ENCODE data around the gene PGK1. TPM values are rescaled to one million over a fixed set of nuclear protein-coding genes. Genes with fewer than 3 reads are reported as not detected.
"Not testable (repeated sequence)": the region's sequence is repeated elsewhere in the genome, so short reads cannot be mapped to it uniquely, and the experiment has no call there.

PGK1 gene
- polyA plus RNA-seq, 1 experiment, result 442 TPM

DNA sequence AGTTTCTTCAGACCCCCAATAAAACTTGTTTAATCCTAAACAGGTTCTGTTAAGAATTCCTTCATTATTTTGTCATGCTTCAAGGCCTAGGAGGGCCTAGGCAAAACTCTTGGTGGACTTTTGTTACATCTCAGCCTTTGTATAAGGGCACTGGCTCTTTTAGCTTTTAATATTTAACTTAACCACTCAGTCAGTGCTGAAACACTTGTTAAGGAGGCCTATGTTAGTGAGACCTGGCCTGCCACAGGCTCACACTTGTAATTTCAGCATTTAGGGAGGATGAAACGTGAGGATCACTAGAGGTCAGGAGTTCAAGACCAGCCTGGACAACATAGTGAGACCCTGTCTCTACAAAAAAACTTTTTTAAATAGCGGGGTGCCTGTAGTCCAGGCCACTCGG is 32.7 kb upstream of the PGK1 start:
- TF ChIP-seq, protein P1, sequence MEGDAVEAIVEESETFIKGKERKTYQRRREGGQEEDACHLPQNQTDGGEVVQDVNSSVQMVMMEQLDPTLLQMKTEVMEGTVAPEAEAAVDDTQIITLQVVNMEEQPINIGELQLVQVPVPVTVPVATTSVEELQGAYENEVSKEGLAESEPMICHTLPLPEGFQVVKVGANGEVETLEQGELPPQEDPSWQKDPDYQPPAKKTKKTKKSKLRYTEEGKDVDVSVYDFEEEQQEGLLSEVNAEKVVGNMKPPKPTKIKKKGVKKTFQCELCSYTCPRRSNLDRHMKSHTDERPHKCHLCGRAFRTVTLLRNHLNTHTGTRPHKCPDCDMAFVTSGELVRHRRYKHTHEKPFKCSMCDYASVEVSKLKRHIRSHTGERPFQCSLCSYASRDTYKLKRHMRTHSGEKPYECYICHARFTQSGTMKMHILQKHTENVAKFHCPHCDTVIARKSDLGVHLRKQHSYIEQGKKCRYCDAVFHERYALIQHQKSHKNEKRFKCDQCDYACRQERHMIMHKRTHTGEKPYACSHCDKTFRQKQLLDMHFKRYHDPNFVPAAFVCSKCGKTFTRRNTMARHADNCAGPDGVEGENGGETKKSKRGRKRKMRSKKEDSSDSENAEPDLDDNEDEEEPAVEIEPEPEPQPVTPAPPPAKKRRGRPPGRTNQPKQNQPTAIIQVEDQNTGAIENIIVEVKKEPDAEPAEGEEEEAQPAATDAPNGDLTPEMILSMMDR (IDR thresholded peaks at IDR 0.05; ENCODE audit: low read depth, low read length), result no peak
- no peak for DNase-seq (ENCODE audit: low read depth, low spot score)
- ChIA-PET CTCF (no interaction called here), POLR2A (no interaction called here)
- H3K4me3 ChIP-seq (ENCODE audit: low read depth, low read length), result no peak overlapping the region
- H3K27ac ChIP-seq (ENCODE audit: low read depth, low read length), result no peak overlapping the region
- no peaks in the 10 kb centered on the region; the same call in 1 of the 2 replicates for H3K9me3 ChIP-seq (ENCODE audit: control insufficient read depth, insufficient read depth, low read length)
- H3K27me3 ChIP-seq (ENCODE audit: control insufficient read depth, insufficient read depth, low read length), result no peaks in the 10 kb centered on the region

DNA sequence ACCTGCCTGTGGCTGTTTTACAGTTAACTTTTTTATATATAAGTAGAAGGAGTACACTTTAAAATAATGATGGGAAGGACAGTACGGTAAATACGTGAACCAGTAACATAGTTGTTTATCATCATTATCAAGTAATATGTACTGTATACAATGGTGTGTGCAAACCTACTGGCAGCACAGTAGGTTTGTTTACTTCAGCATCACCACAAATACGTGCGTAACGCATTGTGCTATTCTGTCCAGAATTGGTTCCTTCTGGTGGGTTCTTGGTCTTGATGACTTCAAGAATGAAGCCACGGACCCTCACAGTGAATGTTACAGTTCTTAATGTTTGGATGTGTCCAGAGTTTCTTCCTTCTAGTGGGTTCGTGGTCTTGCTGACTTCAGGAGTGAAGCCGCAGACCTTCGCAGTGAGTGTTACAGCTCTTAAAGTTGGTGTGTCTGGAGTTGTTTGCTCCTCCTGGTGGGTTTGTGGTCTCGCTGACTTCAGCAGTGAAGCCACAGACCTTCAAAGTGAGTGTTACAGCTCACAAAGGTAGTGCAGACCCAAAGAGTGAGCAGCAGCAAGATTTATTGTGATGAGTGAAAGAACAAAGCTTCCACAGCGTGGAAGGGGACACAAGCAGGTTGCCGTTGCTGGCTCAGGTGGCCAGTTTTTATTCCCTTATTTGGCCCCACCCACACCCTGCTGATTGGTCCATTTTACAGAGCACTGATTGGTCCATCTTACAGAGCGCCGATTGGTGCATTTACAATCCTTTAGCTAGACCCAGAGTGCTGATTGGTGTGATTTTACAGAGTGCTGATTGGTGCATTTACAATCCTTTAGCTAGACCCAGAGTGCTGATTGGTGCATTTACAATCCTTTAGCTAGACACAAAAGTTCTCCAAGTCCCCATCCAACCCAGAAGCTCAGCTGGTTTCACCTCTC is 30.6 kb upstream of the PGK1 start:
- H3K27me3 ChIP-seq (ENCODE audit: control insufficient read depth, insufficient read depth, low read length); H3K9me3 ChIP-seq (ENCODE audit: control insufficient read depth, insufficient read depth, low read length); H3K4me3 ChIP-seq (ENCODE audit: low read depth, low read length); H3K27ac ChIP-seq (ENCODE audit: low read depth, low read length); CTCF ChIA-PET; DNase-seq (ENCODE audit: low read depth, low spot score); POLR2A ChIA-PET: not testable (repeated sequence)

- H3K9me3 ChIP-seq (ENCODE audit: control insufficient read depth, insufficient read depth, low read length), result no peaks in the 10 kb centered on the region; the same call in 1 of the 2 replicates
- no peak overlapping the region for H3K27ac ChIP-seq (ENCODE audit: low read depth, low read length)
- POLR2A ChIA-PET, result no interaction called here
- CTCF ChIA-PET, result no interaction called here
- no peak for DNase-seq (ENCODE audit: low read depth, low spot score)
- H3K27me3 ChIP-seq (ENCODE audit: control insufficient read depth, insufficient read depth, low read length), result no peaks in the 10 kb centered on the region
- TF ChIP-seq, protein P1 (IDR thresholded peaks at IDR 0.05; ENCODE audit: low read depth, low read length), result no peak
- no peak overlapping the region for H3K4me3 ChIP-seq (ENCODE audit: low read depth, low read length)
These were observed 30.0 kb upstream of the PGK1 start for GRCh38 chrX:78074088-78074487.

- H3K9me3 ChIP-seq (ENCODE audit: control insufficient read depth, insufficient read depth, low read length), result no peaks in the 10 kb centered on the region; the same call in 1 of the 2 replicates
- H3K27me3 ChIP-seq (ENCODE audit: control insufficient read depth, insufficient read depth, low read length), result no peaks in the 10 kb centered on the region
- ChIA-PET CTCF (no interaction called here), POLR2A (no interaction called here)
- H3K27ac ChIP-seq (ENCODE audit: low read depth, low read length), result no peak overlapping the region
- H3K4me3 ChIP-seq (ENCODE audit: low read depth, low read length), result no peak overlapping the region
- TF ChIP-seq, protein P1 (IDR thresholded peaks at IDR 0.05; ENCODE audit: low read depth, low read length), result no peak
- no peak for DNase-seq (ENCODE audit: low read depth, low spot score)
These were observed 28.2 kb upstream of the PGK1 start for GRCh38 chrX:78075787-78076389.

DNA sequence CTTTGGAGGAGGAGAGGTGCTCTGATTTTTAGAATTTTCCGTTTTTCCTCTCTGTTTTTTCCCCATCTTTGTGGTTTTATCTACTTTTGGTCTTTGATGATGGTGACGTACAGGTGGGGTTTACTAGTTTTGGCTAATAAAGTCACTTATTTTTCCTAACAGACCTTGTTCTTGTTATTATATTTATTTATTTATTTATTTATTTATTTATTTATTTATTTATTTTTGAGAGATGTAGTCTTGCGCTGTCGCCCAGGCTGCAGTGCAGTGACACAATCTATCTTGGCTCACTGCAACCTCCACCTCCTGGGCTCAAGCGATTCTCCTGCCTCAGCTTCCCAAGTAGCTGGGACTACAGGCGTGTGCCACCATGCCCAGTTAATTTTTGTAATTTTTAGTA is 22.6 kb upstream of the PGK1 start:
- H3K27me3 ChIP-seq (ENCODE audit: control insufficient read depth, insufficient read depth, low read length); H3K4me3 ChIP-seq (ENCODE audit: low read depth, low read length); H3K27ac ChIP-seq (ENCODE audit: low read depth, low read length); CTCF ChIA-PET; H3K9me3 ChIP-seq (ENCODE audit: control insufficient read depth, insufficient read depth, low read length); POLR2A ChIA-PET; DNase-seq (ENCODE audit: low read depth, low spot score): not testable (repeated sequence)

GRCh38 chrX:78092296-78092695 is 11.8 kb upstream of the PGK1 start:
- POLR2A ChIA-PET, result interaction anchor here (1.4 kb wide), 1 partner anchor 182 kb away, joined by 3 read pairs; the partner anchor contains the start of gene ATP7A
- no peaks in the 10 kb centered on the region for H3K27me3 ChIP-seq (ENCODE audit: control insufficient read depth, insufficient read depth, low read length)

More at GRCh38 chrX:78092296-78092695, 11.8 kb upstream of the PGK1 start:
- DNase-seq (ENCODE audit: low read depth, low spot score), result peak; percentile 37
- no peak overlapping the region for H3K27ac ChIP-seq (ENCODE audit: low read depth, low read length)
- H3K4me3 ChIP-seq (ENCODE audit: low read depth, low read length), result no peak overlapping the region
- H3K9me3 ChIP-seq (ENCODE audit: control insufficient read depth, insufficient read depth, low read length), result no peaks in the 10 kb centered on the region
- CTCF ChIA-PET, result interaction anchor here (0.8 to 2.1 kb wide), 7 partner anchors 9 to 189 kb away, joined by 3 to 10 read pairs (median 3); no protein-coding TSS in a partner anchor
- TF ChIP-seq, protein P1 (IDR thresholded peaks at IDR 0.05; ENCODE audit: low read depth, low read length), result peak; percentile 69

Data from AG04450 (cell line).